GM23248 (cell line): ENCODE results near the gene PES1.

ENCODE experiments used
- EZH2 ChIP-seq: fragments of 200-600 bp; sonication (generic); IDR thresholded peaks from 2 replicates; pipeline ENCODE4 v1.6.1; 2018; ENCODE audit warnings: antibody characterized with exemption, mild to moderate bottlenecking; ENCODE audit not compliant: insufficient read depth, poor library complexity, severe bottlenecking
- EZH2phosphoT487 ChIP-seq: fragments of 200-600 bp; sonication (generic); IDR thresholded peaks from 2 replicates; pipeline ENCODE4 v1.6.1; 2018; ENCODE audit warnings: antibody characterized with exemption, moderate library complexity, mild to moderate bottlenecking, low read depth; ENCODE audit not compliant: insufficient read depth

GRCh38 chr22:30611197-30611596 lies 19.5 kb upstream of the PES1 start:
- TF ChIP-seq EZH2: no peak
- TF ChIP-seq EZH2phosphoT487: no peak
